ENCODE measurements around the gene STRN4. TPM values are rescaled to one million over a fixed set of nuclear protein-coding genes. Genes with fewer than 3 reads are reported as not detected.
A peak's percentile ranks its signal among the peaks of the same experiment; 100 is the strongest.

Gene STRN4
- total and polyA plus RNA-seq, 9 of the 15 experiments (the other 6 are each of a cell fraction or from before 2014, with no cell fraction given): 0.62 to 83.7 (median 36.9) TPM

DNA sequence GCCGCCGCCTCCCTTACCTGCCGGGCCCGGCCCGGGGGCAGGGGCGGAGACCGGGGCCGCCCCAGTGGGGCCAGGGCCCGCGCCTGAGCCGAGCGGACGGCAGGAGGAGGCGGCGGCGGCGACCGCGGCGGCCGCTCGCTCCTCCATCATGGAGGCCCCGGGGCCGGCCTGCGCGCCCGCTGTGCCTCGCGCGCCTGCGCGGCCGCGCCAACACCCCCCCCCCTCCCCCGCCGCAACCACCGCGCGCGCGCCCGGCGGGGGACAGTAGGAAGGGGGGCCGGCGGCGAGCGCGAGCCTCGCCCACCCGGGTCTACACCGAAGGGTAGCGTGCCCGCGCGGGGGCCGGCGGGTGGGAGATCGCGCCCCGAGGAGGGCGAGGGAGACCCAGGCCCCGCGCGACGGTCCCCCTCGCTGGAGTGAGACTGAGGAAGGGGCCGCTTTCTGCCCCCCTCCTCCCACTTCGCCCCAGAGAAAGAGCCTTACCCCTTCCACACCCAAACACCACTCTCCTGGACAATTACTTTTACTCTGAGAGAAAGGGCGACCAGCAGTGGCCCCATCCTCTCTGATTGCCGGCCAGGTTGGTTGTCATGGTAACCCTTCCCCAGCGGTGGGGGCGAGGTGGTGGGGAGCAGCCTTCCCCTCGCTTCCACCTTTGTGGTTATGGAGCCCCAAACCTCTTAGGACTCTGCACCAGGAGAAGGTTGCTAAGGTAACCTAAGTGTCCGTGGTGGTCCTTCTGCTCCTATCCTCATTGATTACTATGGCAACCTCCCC, at the start of gene STRN4 (continued):
- TF ChIP-seq, protein P1, sequence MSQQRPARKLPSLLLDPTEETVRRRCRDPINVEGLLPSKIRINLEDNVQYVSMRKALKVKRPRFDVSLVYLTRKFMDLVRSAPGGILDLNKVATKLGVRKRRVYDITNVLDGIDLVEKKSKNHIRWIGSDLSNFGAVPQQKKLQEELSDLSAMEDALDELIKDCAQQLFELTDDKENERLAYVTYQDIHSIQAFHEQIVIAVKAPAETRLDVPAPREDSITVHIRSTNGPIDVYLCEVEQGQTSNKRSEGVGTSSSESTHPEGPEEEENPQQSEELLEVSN (IDR thresholded peaks at IDR 0.05; ENCODE audit: borderline replicate concordance in 1 of 2, extremely low read depth in 1 of 2, insufficient read depth in 1 of 2, insufficient read length in 1 of 2, low read depth in 1 of 2, low read length in 1 of 2, poor library complexity in 1 of 2, severe bottlenecking in 1 of 2): peak in 1 of 2 experiments; percentile 14
- TF ChIP-seq, protein P2, sequence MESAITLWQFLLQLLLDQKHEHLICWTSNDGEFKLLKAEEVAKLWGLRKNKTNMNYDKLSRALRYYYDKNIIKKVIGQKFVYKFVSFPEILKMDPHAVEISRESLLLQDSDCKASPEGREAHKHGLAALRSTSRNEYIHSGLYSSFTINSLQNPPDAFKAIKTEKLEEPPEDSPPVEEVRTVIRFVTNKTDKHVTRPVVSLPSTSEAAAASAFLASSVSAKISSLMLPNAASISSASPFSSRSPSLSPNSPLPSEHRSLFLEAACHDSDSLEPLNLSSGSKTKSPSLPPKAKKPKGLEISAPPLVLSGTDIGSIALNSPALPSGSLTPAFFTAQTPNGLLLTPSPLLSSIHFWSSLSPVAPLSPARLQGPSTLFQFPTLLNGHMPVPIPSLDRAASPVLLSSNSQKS (CRISPR knock-in tag; IDR thresholded peaks at IDR 0.05): no peak
- TF ChIP-seq, protein P3, sequence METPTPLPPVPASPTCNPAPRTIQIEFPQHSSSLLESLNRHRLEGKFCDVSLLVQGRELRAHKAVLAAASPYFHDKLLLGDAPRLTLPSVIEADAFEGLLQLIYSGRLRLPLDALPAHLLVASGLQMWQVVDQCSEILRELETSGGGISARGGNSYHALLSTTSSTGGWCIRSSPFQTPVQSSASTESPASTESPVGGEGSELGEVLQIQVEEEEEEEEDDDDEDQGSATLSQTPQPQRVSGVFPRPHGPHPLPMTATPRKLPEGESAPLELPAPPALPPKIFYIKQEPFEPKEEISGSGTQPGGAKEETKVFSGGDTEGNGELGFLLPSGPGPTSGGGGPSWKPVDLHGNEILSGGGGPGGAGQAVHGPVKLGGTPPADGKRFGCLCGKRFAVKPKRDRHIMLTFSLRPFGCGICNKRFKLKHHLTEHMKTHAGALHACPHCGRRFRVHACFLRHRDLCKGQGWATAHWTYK (CRISPR knock-in tag; IDR thresholded peaks at IDR 0.05): no peak
- TF ChIP-seq, protein P4, sequence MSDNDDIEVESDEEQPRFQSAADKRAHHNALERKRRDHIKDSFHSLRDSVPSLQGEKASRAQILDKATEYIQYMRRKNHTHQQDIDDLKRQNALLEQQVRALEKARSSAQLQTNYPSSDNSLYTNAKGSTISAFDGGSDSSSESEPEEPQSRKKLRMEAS (CRISPR knock-in tag; IDR thresholded peaks at IDR 0.05): no peak
- TF ChIP-seq POLR2AphosphoS5 (IDR thresholded peaks at IDR 0.05; ENCODE audit: control insufficient read depth, insufficient read depth, low read depth, low read length) (peak; percentile 6; the same call in 1 of the 2 replicates), YY1 (IDR thresholded peaks at IDR 0.05; ENCODE audit: borderline replicate concordance in 1 of 3, control insufficient read depth in 1 of 3, extremely low read depth in 1 of 3, insufficient read depth in 3 of 3, insufficient read length in 1 of 3, insufficient replicate concordance in 2 of 3, low read depth in 1 of 3, low read length in 2 of 3) (no peak), TAF9B (IDR thresholded peaks at IDR 0.05; ENCODE audit: partially characterized antibody) (no peak), PHF21A (IDR thresholded peaks at IDR 0.05; ENCODE audit: borderline replicate concordance, low read depth) (no peak), MAFK (IDR thresholded peaks at IDR 0.05; ENCODE audit: low read length) (no peak), ZNF23 (CRISPR knock-in tag; IDR thresholded peaks at IDR 0.05) (no peak), ZNF12 (CRISPR knock-in tag; IDR thresholded peaks at IDR 0.05) (no peak), ASH1L (IDR thresholded peaks at IDR 0.05; ENCODE audit: borderline replicate concordance, low read depth, partially characterized antibody) (no peak)
- TF ChIP-seq, protein P5, sequence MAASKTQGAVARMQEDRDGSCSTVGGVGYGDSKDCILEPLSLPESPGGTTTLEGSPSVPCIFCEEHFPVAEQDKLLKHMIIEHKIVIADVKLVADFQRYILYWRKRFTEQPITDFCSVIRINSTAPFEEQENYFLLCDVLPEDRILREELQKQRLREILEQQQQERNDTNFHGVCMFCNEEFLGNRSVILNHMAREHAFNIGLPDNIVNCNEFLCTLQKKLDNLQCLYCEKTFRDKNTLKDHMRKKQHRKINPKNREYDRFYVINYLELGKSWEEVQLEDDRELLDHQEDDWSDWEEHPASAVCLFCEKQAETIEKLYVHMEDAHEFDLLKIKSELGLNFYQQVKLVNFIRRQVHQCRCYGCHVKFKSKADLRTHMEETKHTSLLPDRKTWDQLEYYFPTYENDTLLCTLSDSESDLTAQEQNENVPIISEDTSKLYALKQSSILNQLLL (CRISPR knock-in tag; IDR thresholded peaks at IDR 0.05; ENCODE audit: borderline replicate concordance): no peak
- TF ChIP-seq, protein P6, sequence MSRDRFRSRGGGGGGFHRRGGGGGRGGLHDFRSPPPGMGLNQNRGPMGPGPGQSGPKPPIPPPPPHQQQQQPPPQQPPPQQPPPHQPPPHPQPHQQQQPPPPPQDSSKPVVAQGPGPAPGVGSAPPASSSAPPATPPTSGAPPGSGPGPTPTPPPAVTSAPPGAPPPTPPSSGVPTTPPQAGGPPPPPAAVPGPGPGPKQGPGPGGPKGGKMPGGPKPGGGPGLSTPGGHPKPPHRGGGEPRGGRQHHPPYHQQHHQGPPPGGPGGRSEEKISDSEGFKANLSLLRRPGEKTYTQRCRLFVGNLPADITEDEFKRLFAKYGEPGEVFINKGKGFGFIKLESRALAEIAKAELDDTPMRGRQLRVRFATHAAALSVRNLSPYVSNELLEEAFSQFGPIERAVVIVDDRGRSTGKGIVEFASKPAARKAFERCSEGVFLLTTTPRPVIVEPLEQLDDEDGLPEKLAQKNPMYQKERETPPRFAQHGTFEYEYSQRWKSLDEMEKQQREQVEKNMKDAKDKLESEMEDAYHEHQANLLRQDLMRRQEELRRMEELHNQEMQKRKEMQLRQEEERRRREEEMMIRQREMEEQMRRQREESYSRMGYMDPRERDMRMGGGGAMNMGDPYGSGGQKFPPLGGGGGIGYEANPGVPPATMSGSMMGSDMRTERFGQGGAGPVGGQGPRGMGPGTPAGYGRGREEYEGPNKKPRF (IDR thresholded peaks at IDR 0.05; ENCODE audit: low read depth, low read length): no peak
- TF ChIP-seq, protein P7, sequence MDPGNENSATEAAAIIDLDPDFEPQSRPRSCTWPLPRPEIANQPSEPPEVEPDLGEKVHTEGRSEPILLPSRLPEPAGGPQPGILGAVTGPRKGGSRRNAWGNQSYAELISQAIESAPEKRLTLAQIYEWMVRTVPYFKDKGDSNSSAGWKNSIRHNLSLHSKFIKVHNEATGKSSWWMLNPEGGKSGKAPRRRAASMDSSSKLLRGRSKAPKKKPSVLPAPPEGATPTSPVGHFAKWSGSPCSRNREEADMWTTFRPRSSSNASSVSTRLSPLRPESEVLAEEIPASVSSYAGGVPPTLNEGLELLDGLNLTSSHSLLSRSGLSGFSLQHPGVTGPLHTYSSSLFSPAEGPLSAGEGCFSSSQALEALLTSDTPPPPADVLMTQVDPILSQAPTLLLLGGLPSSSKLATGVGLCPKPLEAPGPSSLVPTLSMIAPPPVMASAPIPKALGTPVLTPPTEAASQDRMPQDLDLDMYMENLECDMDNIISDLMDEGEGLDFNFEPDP (CRISPR knock-in tag; IDR thresholded peaks at IDR 0.05): no peak
